GM19240 (cell line): ENCODE results near the gene C2orf76.

Experiments
- DNase-seq: peaks from one replicate; pipeline ENCODE4 v3.0.0; 2011; ENCODE audit warnings: low spot score; ENCODE audit not compliant: insufficient read length

C2orf76 gene

GRCh38 chr2:119338272-119338671 lies 28.4 kb downstream of the C2orf76 start:
- DNase-seq = no peak

GRCh38 chr2:119337749-119338148 lies 28.9 kb downstream of the C2orf76 start:
- DNase-seq = no peak

GRCh38 chr2:119333833-119334232 lies 32.8 kb downstream of the C2orf76 start:
- no peak for DNase-seq

GRCh38 chr2:119333360-119333759 lies 33.3 kb downstream of the C2orf76 start:
- no peak for DNase-seq

- DNase-seq = no peak
Measured at GRCh38 chr2:119332953-119333352, 33.7 kb downstream of the C2orf76 start.

GRCh38 chr2:119327431-119327830 lies 39.2 kb downstream of the C2orf76 start:
- no peak for DNase-seq

- no peak for DNase-seq
Measured at GRCh38 chr2:119326938-119327337, 39.7 kb downstream of the C2orf76 start.

GRCh38 chr2:119324685-119325270 lies 41.9 kb downstream of the C2orf76 start:
- no peak for DNase-seq

GRCh38 chr2:119323459-119323858 lies 43.2 kb downstream of the C2orf76 start:
- DNase-seq = no peak

GRCh38 chr2:119319593-119319992 lies 47.0 kb downstream of the C2orf76 start:
- no peak for DNase-seq

- DNase-seq = no peak
Measured at GRCh38 chr2:119317554-119317953, 49.1 kb downstream of the C2orf76 start.

GRCh38 chr2:119316066-119316465 lies 50.6 kb downstream of the C2orf76 start:
- no peak for DNase-seq

GRCh38 chr2:119315241-119315925 lies 51.3 kb downstream of the C2orf76 start:
- DNase-seq = no peak

GRCh38 chr2:119311831-119312230 lies 54.8 kb downstream of the C2orf76 start:
- no peak for DNase-seq

- DNase-seq = no peak
Measured at GRCh38 chr2:119311371-119311770, 55.3 kb downstream of the C2orf76 start.

- DNase-seq = no peak
Measured at GRCh38 chr2:119308793-119309330, 57.8 kb downstream of the C2orf76 start.

- DNase-seq = no peak
Measured at GRCh38 chr2:119307419-119308140, 59.1 kb downstream of the C2orf76 start.

GRCh38 chr2:119306196-119306590 lies 60.4 kb downstream of the C2orf76 start:
- no peak for DNase-seq

- DNase-seq = no peak
Measured at GRCh38 chr2:119305497-119306195, 61.0 kb downstream of the C2orf76 start.

GRCh38 chr2:119304847-119305246 lies 61.8 kb downstream of the C2orf76 start:
- no peak for DNase-seq

- DNase-seq = no peak
Measured at GRCh38 chr2:119301413-119301812, 65.2 kb downstream of the C2orf76 start.
